Natural killer cell (primary cell): Measurements from ENCODE around the gene ZKSCAN1. TPM values are rescaled to one million over a fixed set of nuclear protein-coding genes. Genes with fewer than 3 reads are reported as not detected.
A peak's percentile ranks its signal among the peaks of the same experiment; 100 is the strongest.

Source experiments
- ATAC-seq, 3 donors: fragments of 150-1000 bp in 2 of 3; fragments of 200-7000 bp in 1 of 3; cut with Tn5 transposase; 1 replicate in 1 of 3; 2 replicates in 2 of 3; pipeline ENCODE4 v1.10.0; 2021; ENCODE audit warnings: mild to moderate bottlenecking in 2 of 3, moderate library complexity in 2 of 3
- DNase-seq, 2 donors: peaks; one replicate each; pipeline versions ENCODE4 v3.0.0 to v3.0.0-alpha.2; 2013 to 2021; ENCODE audit warnings: mixed read lengths in 1 of 2
- H3K27ac ChIP-seq: one replicate; pipeline ENCODE4 v1.5.1; 2013; ENCODE audit warnings: mild to moderate bottlenecking, low read length
- H3K27me3 ChIP-seq: one replicate; pipeline ENCODE4 v1.6.1; 2013; ENCODE audit warnings: low read length; ENCODE audit not compliant: control insufficient read depth, insufficient read depth
- H3K36me3 ChIP-seq: one replicate; pipeline ENCODE4 v1.6.1; 2013; ENCODE audit warnings: low read length; ENCODE audit not compliant: control insufficient read depth, insufficient read depth
- H3K4me1 ChIP-seq: one replicate; pipeline ENCODE4 v1.6.1; 2013; ENCODE audit warnings: low read length; ENCODE audit not compliant: control insufficient read depth, insufficient read depth
- H3K4me3 ChIP-seq: one replicate; pipeline ENCODE4 v1.5.1; 2013; ENCODE audit warnings: low read length
- H3K9me3 ChIP-seq: one replicate; pipeline ENCODE4 v1.6.1; 2013; ENCODE audit warnings: low read length; ENCODE audit not compliant: control insufficient read depth, insufficient read depth
- H3K27ac Mint-ChIP-seq, 2 donors: one replicate each; pipeline ENCODE4 v1.8.0; 2022; ENCODE audit warnings: mild to moderate bottlenecking in 2 of 2, mixed read lengths in 2 of 2, moderate library complexity in 1 of 2
- H3K27me3 Mint-ChIP-seq, 2 donors: one replicate each; pipeline ENCODE4 v1.8.0; 2022; ENCODE audit warnings: low read depth in 2 of 2, mixed read lengths in 2 of 2
- H3K36me3 Mint-ChIP-seq: one replicate; pipeline ENCODE4 v1.8.0; 2022; ENCODE audit warnings: mixed read lengths
- H3K4me1 Mint-ChIP-seq, 2 donors: one replicate each; pipeline ENCODE4 v1.8.0; 2022; ENCODE audit warnings: mixed read lengths in 2 of 2
- H3K4me3 Mint-ChIP-seq: one replicate; pipeline ENCODE4 v1.8.0; 2022; ENCODE audit warnings: mild to moderate bottlenecking, moderate library complexity, mixed read lengths
- H3K9me3 Mint-ChIP-seq, 2 donors: one replicate each; pipeline ENCODE4 v1.8.0; 2022; ENCODE audit warnings: mixed read lengths in 2 of 2
- CTCF ChIP-seq: fragments of 200-600 bp; IDR thresholded peaks from one replicate; pipeline ENCODE4 v1.8.0; 2022; ENCODE audit warnings: antibody characterized with exemption
- WGBS: methylation state at CpG from one replicate; pipeline ENCODE4 v1.1.7; 2013; ENCODE audit warnings: missing lambda C conversion rate; ENCODE audit not compliant: insufficient coverage; 5-methylcytosine and 5-hydroxymethylcytosine counted together
- intact Hi-C: fragments of 100-400 bp; cut with micrococcal nuclease; formaldehyde crosslinking; loops from one replicate; pipeline ENCODE4 v1.14.2; 2022
- total RNA-seq, 4 donors: library from RNA; stranded (reverse); fragments of 120-200 nt in 1 of 4; gene quantifications; one replicate each; pipeline versions ENCODE4 v1.2.3 to v1.2.4, GENCODE V29; 2013 to 2022

The ZKSCAN1 gene
- total RNA-seq, 3 donors from 2014 or later (not counting 1 experiment from before 2014, with no cell fraction given): 57.6 to 62.5 (median 60.8) TPM

GRCh38 chr7:100034871-100035510 is 19.6 kb downstream of the ZKSCAN1 start:
- Mint-ChIP-seq H3K4me3 (no peak overlapping the region), H3K4me1 (no peaks in the 10 kb centered on the region), H3K27me3 (no peaks in the 10 kb centered on the region), H3K9me3 (no peaks in the 10 kb centered on the region), H3K27ac (peak overlapping the region in 1 of 2 donors; percentile 30), H3K36me3 (peaks cover 22% of the 10 kb centered on the region)
- H3K27ac ChIP-seq: no peak overlapping the region
- intact Hi-C loops: no loop called here
- no peak for DNase-seq
- no peaks in the 10 kb centered on the region for H3K4me1 ChIP-seq
- H3K9me3 ChIP-seq: no peaks in the 10 kb centered on the region
- H3K27me3 ChIP-seq: no peaks in the 10 kb centered on the region
- ATAC-seq: no peak
- H3K4me3 ChIP-seq: no peak overlapping the region
- no peak for TF ChIP-seq CTCF
- 94% methylated on average over 8 of the region's 8 CpGs for WGBS
- H3K36me3 ChIP-seq: peaks cover 45% of the 10 kb centered on the region

- no peak overlapping the region for H3K4me3 Mint-ChIP-seq
- Histone ChIP-seq H3K27me3 (no peaks in the 10 kb centered on the region), H3K27ac (no peak overlapping the region), H3K4me3 (no peak overlapping the region), H3K9me3 (no peaks in the 10 kb centered on the region), H3K36me3 (peaks cover 42% of the 10 kb centered on the region), H3K4me1 (peaks cover 4% of the 10 kb centered on the region)
- H3K4me1 Mint-ChIP-seq: peaks cover 0 to 5% of the 10 kb centered on the region in 2 donors
- WGBS: 76% methylated on average over 4 of the region's 6 CpGs
- no peak for DNase-seq
- no peak overlapping the region for H3K27ac Mint-ChIP-seq
- intact Hi-C loops: no loop called here
- no peak for TF ChIP-seq CTCF
- peaks cover 22% of the 10 kb centered on the region for H3K36me3 Mint-ChIP-seq
- no peaks in the 10 kb centered on the region for H3K27me3 Mint-ChIP-seq
- H3K9me3 Mint-ChIP-seq: no peaks in the 10 kb centered on the region
- ATAC-seq: no peak
These were observed 20.5 kb downstream of the ZKSCAN1 start for GRCh38 chr7:100035876-100036275.

- H3K27me3 ChIP-seq: no peaks in the 10 kb centered on the region
- H3K4me1 Mint-ChIP-seq: peaks cover 6 to 11% of the 10 kb centered on the region in 2 donors
- DNase-seq: no peak
- H3K36me3 ChIP-seq: peaks cover 32% of the 10 kb centered on the region
- H3K27me3 Mint-ChIP-seq: no peaks in the 10 kb centered on the region
- H3K9me3 Mint-ChIP-seq: no peaks in the 10 kb centered on the region
- TF ChIP-seq CTCF: no peak
- WGBS: 98% methylated on average over 7 of the region's 7 CpGs
- intact Hi-C loops: no loop called here
- no peak overlapping the region for H3K4me3 ChIP-seq
- no peak overlapping the region for H3K27ac Mint-ChIP-seq
- no peak overlapping the region for H3K4me3 Mint-ChIP-seq
- H3K36me3 Mint-ChIP-seq: peaks cover 17% of the 10 kb centered on the region
- no peak overlapping the region for H3K27ac ChIP-seq
- H3K9me3 ChIP-seq: no peaks in the 10 kb centered on the region
- H3K4me1 ChIP-seq: peaks cover 4% of the 10 kb centered on the region
- ATAC-seq: no peak
These were observed 22.9 kb downstream of the ZKSCAN1 start for GRCh38 chr7:100038326-100038725.

- no peak overlapping the region for H3K4me3 ChIP-seq
- no peaks in the 10 kb centered on the region for H3K9me3 Mint-ChIP-seq
- no peaks in the 10 kb centered on the region for H3K36me3 Mint-ChIP-seq
- H3K27ac ChIP-seq: no peak overlapping the region
- no peaks in the 10 kb centered on the region for H3K9me3 ChIP-seq
- H3K36me3 ChIP-seq: peaks cover 10% of the 10 kb centered on the region
- TF ChIP-seq CTCF: no peak
- ATAC-seq: peak in 2 of 3 donors; percentile 31 to 54
- H3K27ac Mint-ChIP-seq: peak overlapping the region in 1 of 2 donors; percentile 61
- no peak overlapping the region for H3K4me3 Mint-ChIP-seq
- no peak for DNase-seq
- WGBS: 7% methylated on average over 7 of the region's 7 CpGs
- intact Hi-C loops: loop anchor here (5.0 kb wide), 1 partner anchor 48 kb away; no protein-coding TSS in a partner anchor
- H3K4me1 Mint-ChIP-seq: peaks cover 11 to 16% of the 10 kb centered on the region in 2 donors
- H3K27me3 ChIP-seq: no peaks in the 10 kb centered on the region
- H3K4me1 ChIP-seq: peaks cover 8% of the 10 kb centered on the region
- H3K27me3 Mint-ChIP-seq: no peaks in the 10 kb centered on the region
These were observed 25.2 kb downstream of the ZKSCAN1 start for GRCh38 chr7:100040575-100040974.
